Left ventricle myocardium inferior (tissue), 1 donor: ENCODE measurements around the gene EWSR1. TPM values are rescaled to one million over a fixed set of nuclear protein-coding genes. Genes with fewer than 3 reads are reported as not detected.

Experiments
- DNase-seq: peaks from one replicate; pipeline ENCODE4 v3.0.0-alpha.2; 2020
- H3K27ac ChIP-seq: fragments of 200-600 bp; replicated peaks from 2 replicates; pipeline ENCODE4 v1.8.0; 2021
- H3K27me3 ChIP-seq: fragments of 200-600 bp; 2 replicates; pipeline ENCODE4 v1.8.0; 2021; ENCODE audit warnings: low read depth
- H3K36me3 ChIP-seq: fragments of 200-600 bp; 2 replicates; pipeline ENCODE4 v1.8.0; 2021
- H3K4me1 ChIP-seq: fragments of 200-600 bp; 2 replicates; pipeline ENCODE4 v1.8.0; 2021
- H3K4me3 ChIP-seq: fragments of 200-600 bp; 2 replicates; pipeline ENCODE4 v1.8.0; 2021; ENCODE audit warnings: mild to moderate bottlenecking, moderate library complexity
- H3K9me3 ChIP-seq: fragments of 200-600 bp; replicated peaks from 2 replicates; pipeline ENCODE4 v1.8.0; 2021
- CTCF ChIP-seq: fragments of 200-600 bp; IDR thresholded peaks from 2 replicates; pipeline ENCODE4 v1.8.0; 2021; ENCODE audit warnings: antibody characterized with exemption, mild to moderate bottlenecking, borderline replicate concordance
- intact Hi-C: fragments of 100-400 bp; cut with micrococcal nuclease; formaldehyde crosslinking; loops from one replicate; pipeline ENCODE4 v1.11.0; 2022
- total RNA-seq: library from RNA; stranded (reverse); fragmentation: NEBNext Ultra II Directional; extraction: Animal tissue kit (Norgen Biotek cat#: 25700); gene quantifications from one replicate; pipeline ENCODE4 v1.2.1, GENCODE V29; 2021
- donor health status: DM: no; HTN: yes; CAD: no; lungs with severe emphysema.

The EWSR1 gene
- total RNA-seq, 1 donor from 2014 or later: 122 TPM

GRCh38 chr22:29291215-29291614 is 23.1 kb downstream of the EWSR1 start:
- H3K4me1 ChIP-seq: peaks cover 6% of the 10 kb centered on the region
- intact Hi-C loops: no loop called here

GRCh38 chr22:29292379-29292778 is 24.3 kb downstream of the EWSR1 start:
- no peak overlapping the region for H3K27ac ChIP-seq
- intact Hi-C loops: no loop called here
- peaks cover 100% of the 10 kb centered on the region for H3K36me3 ChIP-seq
- H3K4me1 ChIP-seq: peaks cover 6% of the 10 kb centered on the region
- no peak for DNase-seq
- no peak for TF ChIP-seq CTCF
- no peaks in the 10 kb centered on the region for H3K27me3 ChIP-seq
- no peaks in the 10 kb centered on the region for H3K9me3 ChIP-seq
- H3K4me3 ChIP-seq: no peak overlapping the region

More at GRCh38 chr22:29291215-29291614, 23.1 kb downstream of the EWSR1 start:
- no peak for TF ChIP-seq CTCF
- Histone ChIP-seq H3K9me3 (no peaks in the 10 kb centered on the region), H3K27ac (no peak overlapping the region), H3K36me3 (peaks cover 100% of the 10 kb centered on the region), H3K4me3 (no peak overlapping the region), H3K27me3 (no peaks in the 10 kb centered on the region)
- DNase-seq: no peak

- Histone ChIP-seq H3K27me3 (no peaks in the 10 kb centered on the region), H3K27ac (no peak overlapping the region), H3K4me3 (no peak overlapping the region), H3K9me3 (no peaks in the 10 kb centered on the region), H3K4me1 (peaks cover 13% of the 10 kb centered on the region), H3K36me3 (peaks cover 76% of the 10 kb centered on the region)
- intact Hi-C loops: no loop called here
- TF ChIP-seq CTCF: no peak
- DNase-seq: no peak
These were observed 30.6 kb downstream of the EWSR1 start for GRCh38 chr22:29298641-29299040.

- no peak overlapping the region for H3K4me3 ChIP-seq
- H3K36me3 ChIP-seq: peaks cover 69% of the 10 kb centered on the region
- no peak for DNase-seq
- intact Hi-C loops: no loop called here
- no peak overlapping the region for H3K27ac ChIP-seq
- H3K27me3 ChIP-seq: no peaks in the 10 kb centered on the region
- TF ChIP-seq CTCF: no peak
- H3K9me3 ChIP-seq: no peaks in the 10 kb centered on the region
- peaks cover 13% of the 10 kb centered on the region for H3K4me1 ChIP-seq
These were observed 31.2 kb downstream of the EWSR1 start for GRCh38 chr22:29299136-29299900.

- Histone ChIP-seq H3K36me3 (peaks cover 58% of the 10 kb centered on the region), H3K9me3 (no peaks in the 10 kb centered on the region), H3K4me1 (peaks cover 13% of the 10 kb centered on the region), H3K27ac (no peak overlapping the region), H3K27me3 (no peaks in the 10 kb centered on the region), H3K4me3 (no peak overlapping the region)
- no peak for TF ChIP-seq CTCF
- DNase-seq: no peak
- intact Hi-C loops: no loop called here
These were observed 32.4 kb downstream of the EWSR1 start for GRCh38 chr22:29300467-29300806.
